GM18867 (cell line): ENCODE results near the gene UBR1.
A peak's percentile ranks its signal among the peaks of the same experiment; 100 is the strongest.

Experiments used
- ATAC-seq: cut with Tn5 transposase; IDR thresholded peaks from one replicate; pipeline ENCODE4 v1.9.1; 2021; ENCODE audit warnings: mild to moderate bottlenecking, moderate library complexity; ENCODE audit not compliant: unreplicated experiment

UBR1 gene

GRCh38 chr15:43111354-43111753 is 5.5 kb upstream of the UBR1 start:
- no peak for ATAC-seq

GRCh38 chr15:43107751-43108150 is 1.9 kb upstream of the UBR1 start:
- ATAC-seq, result no peak

- ATAC-seq, result no peak
These were observed 620 bp upstream of the UBR1 start for GRCh38 chr15:43106486-43106829.

GRCh38 chr15:43105077-43105736 is 631 bp downstream of the UBR1 start:
- ATAC-seq, result peak; percentile 26

- no peak for ATAC-seq
These were observed 1.4 kb downstream of the UBR1 start for GRCh38 chr15:43104426-43104825.

GRCh38 chr15:43103907-43104306 is 1.9 kb downstream of the UBR1 start:
- no peak for ATAC-seq

GRCh38 chr15:43102187-43102586 is 3.7 kb downstream of the UBR1 start:
- no peak for ATAC-seq

GRCh38 chr15:43100971-43101370 is 4.9 kb downstream of the UBR1 start:
- no peak for ATAC-seq

GRCh38 chr15:43099105-43099845 is 6.6 kb downstream of the UBR1 start:
- no peak for ATAC-seq

GRCh38 chr15:43096411-43096810 is 9.4 kb downstream of the UBR1 start:
- no peak for ATAC-seq

- ATAC-seq, result no peak
These were observed 10.0 kb downstream of the UBR1 start for GRCh38 chr15:43095708-43096347.

- no peak for ATAC-seq
These were observed 10.6 kb downstream of the UBR1 start for GRCh38 chr15:43095243-43095642.

GRCh38 chr15:43094416-43095030 is 11.3 kb downstream of the UBR1 start:
- ATAC-seq, result no peak

- ATAC-seq, result no peak
These were observed 12.8 kb downstream of the UBR1 start for GRCh38 chr15:43093026-43093425.

- ATAC-seq, result no peak
These were observed 14.0 kb downstream of the UBR1 start for GRCh38 chr15:43091859-43092258.

- no peak for ATAC-seq
These were observed 19.3 kb downstream of the UBR1 start for GRCh38 chr15:43086551-43086950.

- no peak for ATAC-seq
These were observed 19.9 kb downstream of the UBR1 start for GRCh38 chr15:43085921-43086320.

- no peak for ATAC-seq
These were observed 23.3 kb downstream of the UBR1 start for GRCh38 chr15:43082509-43082908.

- no peak for ATAC-seq
These were observed 24.6 kb downstream of the UBR1 start for GRCh38 chr15:43081283-43081682.

GRCh38 chr15:43071451-43071850 is 34.4 kb downstream of the UBR1 start:
- no peak for ATAC-seq

GRCh38 chr15:43070893-43071292 is 34.9 kb downstream of the UBR1 start:
- no peak for ATAC-seq

GRCh38 chr15:43070249-43070648 is 35.6 kb downstream of the UBR1 start:
- ATAC-seq, result no peak
